Measurements from ENCODE around the gene HSPBP1.
"Not testable (repeated sequence)": the region's sequence is repeated elsewhere in the genome, so short reads cannot be mapped to it uniquely, and the experiment has no call there.

Gene HSPBP1

GRCh38 chr19:55279770-55280643, at the start of gene HSPBP1:
HSPBP1 (minus strand) TSS chr19:55280110; CDS start chr19:55279608, 502 bp downstream.
- DNase-seq (ENCODE audit: low read depth) = peak; percentile 86

GRCh38 chr19:55328774-55329318, 48.9 kb upstream of the HSPBP1 start:
- not testable (repeated sequence) for DNase-seq (ENCODE audit: low read depth)

GRCh38 chr19:55325172-55325571, 45.3 kb upstream of the HSPBP1 start, which contains the start of gene TMEM150B:
TMEM150B (minus strand) TSS chr19:55325341; CDS start chr19:55321036, 4,305 bp downstream.
- DNase-seq (ENCODE audit: low read depth) = no peak

DNA sequence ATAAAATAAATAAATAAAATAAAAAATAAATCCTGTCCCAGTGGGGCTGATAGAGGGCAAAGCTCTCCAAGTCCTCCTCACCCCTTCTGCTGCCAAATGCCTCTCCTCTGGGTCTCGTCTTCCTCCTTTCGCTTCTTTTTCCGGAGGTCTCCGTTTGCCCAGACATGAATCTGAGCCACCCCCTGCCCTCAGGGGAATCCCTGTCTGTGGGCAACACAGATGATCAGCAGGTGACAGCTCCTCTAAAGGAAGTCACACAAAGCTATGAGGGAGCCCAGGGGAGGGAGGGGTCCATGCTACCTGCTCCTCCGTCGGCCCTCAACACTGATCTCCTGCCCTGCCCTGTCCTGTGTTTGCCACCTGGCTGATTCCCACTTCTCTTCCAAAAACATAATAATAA, 44.8 kb upstream of the HSPBP1 start:
- no peak for DNase-seq (ENCODE audit: low read depth)

DNA sequence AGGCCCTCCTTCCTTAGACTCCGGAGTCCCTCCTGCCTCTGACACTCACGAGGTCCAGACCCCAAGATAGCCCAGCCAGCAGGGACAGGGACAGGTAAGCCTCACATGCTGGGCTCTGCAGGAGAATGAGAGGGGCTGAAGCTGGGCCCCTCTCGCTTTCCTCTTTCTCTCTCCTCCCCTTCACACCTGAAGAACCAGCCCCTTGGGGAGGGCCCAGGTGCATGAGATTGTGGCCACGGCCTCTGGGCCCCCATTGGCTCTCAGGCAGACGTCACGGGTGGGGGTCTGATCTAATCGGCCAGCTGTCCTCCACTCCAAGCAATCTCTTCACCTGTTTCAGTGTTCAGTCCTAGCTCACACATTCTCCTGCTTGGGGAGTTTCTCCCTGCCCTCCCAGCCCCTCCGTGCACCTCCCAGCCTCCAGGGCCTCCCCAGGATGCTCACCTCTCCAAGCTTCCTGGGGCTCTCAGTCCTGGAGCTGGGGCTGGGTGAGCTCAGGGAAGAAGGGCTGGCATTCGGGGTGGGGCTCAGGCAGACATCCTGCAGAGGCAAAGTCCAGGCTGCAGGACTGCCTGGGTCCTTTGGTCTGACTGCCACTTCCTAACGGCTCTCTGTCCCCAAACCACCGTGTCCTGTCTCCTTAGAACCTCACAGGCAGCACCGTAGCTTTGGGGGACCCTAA, 42.4 kb upstream of the HSPBP1 start:
- DNase-seq (ENCODE audit: low read depth) = no peak

- no peak for DNase-seq (ENCODE audit: low read depth)
Measured at GRCh38 chr19:55321466-55322137, 41.7 kb upstream of the HSPBP1 start.

- DNase-seq (ENCODE audit: low read depth) = no peak
Measured at GRCh38 chr19:55320844-55321419, 41.0 kb upstream of the HSPBP1 start.

- DNase-seq (ENCODE audit: low read depth) = no peak
Measured at GRCh38 chr19:55319785-55320184, 39.9 kb upstream of the HSPBP1 start.

DNA sequence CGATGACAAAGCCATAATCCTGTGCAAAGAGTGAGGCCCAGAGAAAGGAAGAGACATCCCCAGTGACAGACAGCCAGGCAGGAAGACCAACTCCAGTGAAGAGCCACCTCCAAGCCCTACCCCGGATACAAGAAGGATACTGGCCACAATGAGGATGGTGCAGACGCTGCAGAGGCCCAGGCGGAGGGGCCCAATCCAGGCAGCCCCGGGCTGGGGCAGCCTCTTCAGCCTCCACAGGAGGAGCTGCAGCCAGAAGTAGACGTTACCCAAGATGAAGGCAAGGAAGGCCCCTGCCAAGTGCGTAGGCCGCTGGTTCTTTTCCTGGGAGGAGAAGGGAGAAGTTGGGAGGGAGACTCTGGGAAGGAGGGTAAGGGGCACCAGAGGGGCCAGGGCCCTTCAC, 36.7 kb upstream of the HSPBP1 start:
- no peak for DNase-seq (ENCODE audit: low read depth)

DNA sequence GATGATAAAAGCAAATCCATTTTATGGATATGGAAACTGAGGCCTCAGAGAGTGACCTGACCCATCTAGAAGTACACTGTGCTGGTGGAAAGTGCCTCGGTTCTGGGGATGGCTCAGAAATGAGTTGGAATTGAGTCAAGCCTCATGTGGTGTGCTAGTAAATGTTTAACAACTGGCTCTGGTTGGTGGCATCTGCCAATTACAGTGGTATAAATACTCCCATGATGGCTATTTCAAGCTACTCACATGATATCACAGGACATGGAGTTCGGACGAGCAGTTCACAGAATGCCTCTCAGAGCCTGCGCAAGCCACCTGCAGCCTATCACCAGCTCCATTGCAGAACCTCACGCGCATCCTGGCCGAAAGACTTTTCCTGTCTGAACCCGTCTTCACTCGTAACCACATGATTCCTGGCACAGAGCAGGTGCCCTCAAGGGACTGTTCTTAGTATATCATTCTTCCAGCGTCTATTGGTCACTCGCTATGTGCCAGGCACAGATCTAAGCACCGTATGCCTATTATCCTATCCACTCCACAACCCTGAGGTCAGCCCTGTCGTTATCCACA, 36.1 kb upstream of the HSPBP1 start:
- DNase-seq (ENCODE audit: low read depth) = no peak

DNA sequence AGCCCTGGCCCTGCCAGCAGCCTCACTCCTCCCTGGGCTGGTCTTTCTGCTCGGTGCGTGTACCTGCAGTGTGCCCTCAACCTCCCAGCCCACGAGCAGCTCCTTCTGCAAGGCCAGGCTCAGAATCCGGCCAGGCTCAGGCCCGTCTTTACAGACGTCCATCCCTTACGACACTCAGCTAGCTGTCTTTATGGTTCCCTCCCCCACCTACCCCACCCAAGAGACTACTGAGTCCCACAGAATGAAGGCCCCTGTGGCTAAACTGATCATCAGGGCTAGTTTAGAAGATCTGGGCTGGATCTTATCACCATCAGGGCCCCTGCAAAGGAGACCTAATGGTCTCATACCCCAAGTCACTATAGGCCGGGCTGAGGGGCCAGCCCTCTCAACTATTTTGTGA, 34.5 kb upstream of the HSPBP1 start:
- DNase-seq (ENCODE audit: low read depth) = no peak

DNA sequence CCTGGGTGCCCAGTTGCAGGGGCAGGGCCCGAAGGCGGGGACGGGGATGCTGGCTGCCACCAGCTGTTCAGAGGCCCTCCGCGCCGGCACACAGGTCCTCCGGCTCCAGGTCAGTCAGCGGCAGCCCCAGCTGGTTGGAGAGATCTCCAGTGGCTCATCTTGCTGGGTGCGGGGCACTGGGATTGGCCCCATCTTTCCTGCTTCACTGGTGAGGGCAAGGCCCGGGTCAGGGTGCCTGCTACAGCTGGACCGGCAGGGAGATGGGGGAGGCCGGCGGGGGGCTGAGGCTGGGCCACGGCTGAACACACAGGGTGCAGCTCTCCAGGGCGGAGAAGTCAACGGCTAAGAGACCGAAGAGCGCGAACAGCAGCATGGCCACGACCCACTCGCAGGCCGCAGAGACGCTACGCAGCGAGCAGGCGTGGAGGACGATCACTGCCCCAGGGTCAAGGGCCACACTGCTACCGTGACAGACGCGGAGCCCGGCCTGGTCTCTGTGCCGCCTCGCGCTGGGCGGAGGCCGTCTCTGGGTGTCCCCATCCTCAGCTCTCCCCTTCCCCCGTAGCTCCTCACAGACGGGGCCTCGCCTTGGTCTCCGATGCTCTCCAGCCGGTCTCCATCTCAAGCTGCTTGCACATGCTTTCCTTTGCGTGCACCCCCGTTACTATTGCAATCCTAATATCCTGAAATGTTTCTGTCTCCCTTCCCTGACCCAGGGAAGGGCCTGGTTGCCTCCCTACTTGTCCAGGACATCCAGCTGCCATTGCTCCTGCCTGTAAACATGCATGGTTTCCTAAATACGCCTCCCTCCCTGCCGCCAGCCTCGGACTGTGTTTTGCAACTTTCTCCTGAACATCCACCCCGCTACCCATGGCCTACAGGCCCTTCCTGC, 33.0 kb upstream of the HSPBP1 start:
- DNase-seq (ENCODE audit: low read depth) = no peak

- DNase-seq (ENCODE audit: low read depth) = no peak
Measured at GRCh38 chr19:55311797-55312196, 31.9 kb upstream of the HSPBP1 start.

DNA sequence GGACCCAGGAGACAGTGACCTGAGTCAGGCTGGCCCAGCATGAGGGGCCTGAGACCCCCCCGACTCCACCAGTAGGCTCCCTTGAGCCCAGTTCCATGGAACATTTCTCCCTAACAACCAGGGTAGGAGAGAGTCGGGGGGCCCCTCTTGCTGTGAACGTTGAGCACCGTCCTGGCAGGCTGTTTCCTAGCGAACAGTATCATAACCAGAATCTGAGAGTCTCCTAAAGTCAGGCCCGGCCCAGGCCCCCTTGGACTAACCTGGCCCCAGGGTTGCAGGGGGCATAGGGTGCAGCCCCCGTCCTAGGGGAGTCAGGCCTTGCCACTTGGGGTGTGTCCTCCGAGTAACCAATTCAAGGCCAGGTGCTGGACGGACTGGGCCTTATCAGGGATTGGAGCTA, 31.5 kb upstream of the HSPBP1 start:
- DNase-seq (ENCODE audit: low read depth) = no peak

- no peak for DNase-seq (ENCODE audit: low read depth)
Measured at GRCh38 chr19:55310498-55310897, 30.6 kb upstream of the HSPBP1 start.

DNA sequence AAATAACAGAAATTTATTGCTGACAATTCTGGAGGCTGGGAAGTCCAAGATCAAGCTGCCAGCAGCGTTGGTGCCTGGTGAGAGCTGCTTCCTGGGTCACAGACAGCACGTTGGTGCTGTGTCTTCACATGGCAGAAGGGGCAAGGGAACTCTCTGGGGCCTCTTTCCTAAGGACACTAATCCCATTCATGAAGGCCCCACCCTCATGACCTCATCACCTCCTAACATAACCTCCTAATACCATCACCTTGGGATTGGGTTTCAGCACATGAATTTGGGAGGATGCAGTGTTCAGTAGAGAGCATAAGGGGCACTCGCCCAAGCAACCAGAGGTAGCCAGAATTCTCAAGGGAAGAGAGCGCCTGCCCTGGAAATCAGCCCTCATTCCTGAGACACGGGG, 29.5 kb upstream of the HSPBP1 start:
- no peak for DNase-seq (ENCODE audit: low read depth)

DNA sequence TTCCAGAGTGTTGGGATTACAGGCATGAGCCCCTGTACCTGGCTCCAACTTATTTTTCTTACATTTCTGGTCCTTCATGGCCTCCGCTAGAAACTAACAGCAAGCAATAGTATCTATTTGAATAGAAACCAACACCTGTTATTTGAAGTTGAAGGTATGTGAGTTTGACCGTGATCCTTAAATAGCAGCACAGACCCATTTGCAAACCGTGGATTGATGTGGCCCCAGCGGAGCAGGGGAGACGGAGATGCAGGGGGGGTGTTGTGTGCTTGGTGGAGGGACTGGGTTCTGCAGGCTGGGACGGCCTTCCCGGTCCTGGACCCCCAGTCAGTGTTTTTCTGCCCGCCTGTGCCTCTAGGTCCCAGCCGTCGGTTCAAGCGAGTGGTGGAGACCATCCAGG, 28.4 kb upstream of the HSPBP1 start:
- no peak for DNase-seq (ENCODE audit: low read depth)

- no peak for DNase-seq (ENCODE audit: low read depth)
Measured at GRCh38 chr19:55306712-55307111, 26.8 kb upstream of the HSPBP1 start.

DNA sequence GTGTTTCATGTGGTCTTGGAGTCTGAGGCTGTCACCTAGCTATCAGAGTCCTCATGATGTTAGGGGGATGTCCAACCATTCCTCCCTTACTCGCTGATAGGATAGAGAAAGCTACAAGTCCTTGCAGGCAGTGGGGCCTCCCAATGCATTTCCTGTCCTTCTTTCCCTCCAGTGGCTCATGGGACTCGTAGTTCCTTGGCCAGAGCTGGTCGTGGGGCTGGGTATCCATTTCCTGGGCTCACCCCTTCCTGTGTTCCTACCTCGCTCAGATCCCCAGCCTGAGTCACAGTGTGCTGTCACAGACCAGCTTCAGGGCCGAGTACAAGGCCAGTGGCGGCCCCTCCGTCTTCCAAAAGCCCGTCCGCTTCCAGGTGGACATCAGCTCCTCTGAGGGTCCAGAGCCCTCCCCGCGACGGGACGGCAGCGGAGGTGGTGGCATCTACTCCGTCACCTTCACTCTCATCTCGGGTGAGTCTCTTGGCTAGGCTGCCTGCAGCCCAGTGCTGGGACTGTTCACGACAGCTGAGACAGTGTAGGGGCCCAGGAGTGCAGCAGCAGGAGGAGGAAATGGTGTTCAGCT, 26.2 kb upstream of the HSPBP1 start:
- DNase-seq (ENCODE audit: low read depth) = no peak

DNA sequence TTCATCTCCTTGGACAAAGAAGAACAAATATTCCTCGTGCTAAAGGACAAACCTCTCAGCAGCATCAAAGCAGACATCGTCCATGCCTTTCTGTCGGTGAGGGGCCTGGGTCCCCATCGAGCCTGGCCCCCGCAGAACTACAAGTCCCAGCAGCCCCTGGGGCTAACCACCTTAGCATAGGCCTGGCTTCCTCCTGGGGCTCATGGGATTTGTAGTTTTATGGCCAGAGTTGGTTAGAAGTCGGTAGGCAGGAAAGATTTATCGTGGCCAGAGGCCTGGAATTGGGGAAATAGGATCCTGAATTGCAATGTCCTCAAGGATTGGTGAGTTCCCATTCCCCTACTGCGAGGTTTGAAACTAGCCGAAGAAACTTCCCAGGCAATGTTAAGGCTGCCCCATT, 25.6 kb upstream of the HSPBP1 start:
- peak; percentile 11 for DNase-seq (ENCODE audit: low read depth)

Data from stimulated activated CD8-positive, alpha-beta memory T cell treated with anti-CD3 and anti-CD28 coated beads, Interleukin-12 subunit alpha, Interleukin-12 subunit beta, amount 100 ng/mL, for 1 hour (primary cell).